Measurements from ENCODE around the gene CC2D2A. TPM values are rescaled to one million over a fixed set of nuclear protein-coding genes. Genes with fewer than 3 reads are reported as not detected.

Gene CC2D2A
- total and polyA plus RNA-seq, 9 of the 15 experiments (the other 6 are each of a cell fraction or from before 2014, with no cell fraction given) = 0.36 to 2.5 (median 1.6) TPM

DNA sequence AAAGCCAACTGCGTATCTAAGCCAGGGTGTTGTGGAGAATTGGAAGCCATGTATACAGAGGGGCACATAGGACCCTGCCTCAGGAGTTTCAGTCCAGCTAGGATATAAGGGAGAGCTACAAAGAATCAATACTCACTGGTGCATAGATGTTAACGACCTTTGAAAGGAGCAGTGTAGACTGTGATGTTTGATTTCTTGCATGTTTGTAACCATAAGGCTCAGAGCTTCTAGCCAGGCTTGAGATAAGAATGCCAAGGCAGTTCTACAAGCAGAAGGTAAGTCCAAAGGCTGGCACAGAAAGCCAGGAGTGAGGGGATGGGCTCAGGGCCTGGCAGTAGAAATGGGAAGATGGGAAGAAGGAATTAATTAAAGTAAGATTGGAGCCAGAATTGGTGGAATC is 75.7 kb downstream of the CC2D2A start (continued):
- TF ChIP-seq, protein P1, sequence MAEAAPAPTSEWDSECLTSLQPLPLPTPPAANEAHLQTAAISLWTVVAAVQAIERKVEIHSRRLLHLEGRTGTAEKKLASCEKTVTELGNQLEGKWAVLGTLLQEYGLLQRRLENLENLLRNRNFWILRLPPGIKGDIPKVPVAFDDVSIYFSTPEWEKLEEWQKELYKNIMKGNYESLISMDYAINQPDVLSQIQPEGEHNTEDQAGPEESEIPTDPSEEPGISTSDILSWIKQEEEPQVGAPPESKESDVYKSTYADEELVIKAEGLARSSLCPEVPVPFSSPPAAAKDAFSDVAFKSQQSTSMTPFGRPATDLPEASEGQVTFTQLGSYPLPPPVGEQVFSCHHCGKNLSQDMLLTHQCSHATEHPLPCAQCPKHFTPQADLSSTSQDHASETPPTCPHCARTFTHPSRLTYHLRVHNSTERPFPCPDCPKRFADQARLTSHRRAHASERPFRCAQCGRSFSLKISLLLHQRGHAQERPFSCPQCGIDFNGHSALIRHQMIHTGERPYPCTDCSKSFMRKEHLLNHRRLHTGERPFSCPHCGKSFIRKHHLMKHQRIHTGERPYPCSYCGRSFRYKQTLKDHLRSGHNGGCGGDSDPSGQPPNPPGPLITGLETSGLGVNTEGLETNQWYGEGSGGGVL (CRISPR knock-in tag; IDR thresholded peaks at IDR 0.05) = no peak
- TF ChIP-seq, protein P2, sequence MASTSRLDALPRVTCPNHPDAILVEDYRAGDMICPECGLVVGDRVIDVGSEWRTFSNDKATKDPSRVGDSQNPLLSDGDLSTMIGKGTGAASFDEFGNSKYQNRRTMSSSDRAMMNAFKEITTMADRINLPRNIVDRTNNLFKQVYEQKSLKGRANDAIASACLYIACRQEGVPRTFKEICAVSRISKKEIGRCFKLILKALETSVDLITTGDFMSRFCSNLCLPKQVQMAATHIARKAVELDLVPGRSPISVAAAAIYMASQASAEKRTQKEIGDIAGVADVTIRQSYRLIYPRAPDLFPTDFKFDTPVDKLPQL (IDR thresholded peaks at IDR 0.05; ENCODE audit: extremely low read depth, insufficient read length) = no peak
- TF ChIP-seq ZNF133 (CRISPR knock-in tag; IDR thresholded peaks at IDR 0.05) (no peak), SNRNP70 (optimal IDR thresholded peaks at IDR 0.05; ENCODE audit: low read depth, low read length) (no peak), ZZZ3 (IDR thresholded peaks at IDR 0.05) (no peak)
- TF ChIP-seq, protein P3, sequence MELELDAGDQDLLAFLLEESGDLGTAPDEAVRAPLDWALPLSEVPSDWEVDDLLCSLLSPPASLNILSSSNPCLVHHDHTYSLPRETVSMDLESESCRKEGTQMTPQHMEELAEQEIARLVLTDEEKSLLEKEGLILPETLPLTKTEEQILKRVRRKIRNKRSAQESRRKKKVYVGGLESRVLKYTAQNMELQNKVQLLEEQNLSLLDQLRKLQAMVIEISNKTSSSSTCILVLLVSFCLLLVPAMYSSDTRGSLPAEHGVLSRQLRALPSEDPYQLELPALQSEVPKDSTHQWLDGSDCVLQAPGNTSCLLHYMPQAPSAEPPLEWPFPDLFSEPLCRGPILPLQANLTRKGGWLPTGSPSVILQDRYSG (tag; conservative IDR thresholded peaks at IDR 0.05; ENCODE audit: low read depth) = no peak
- TF ChIP-seq, protein P4, sequence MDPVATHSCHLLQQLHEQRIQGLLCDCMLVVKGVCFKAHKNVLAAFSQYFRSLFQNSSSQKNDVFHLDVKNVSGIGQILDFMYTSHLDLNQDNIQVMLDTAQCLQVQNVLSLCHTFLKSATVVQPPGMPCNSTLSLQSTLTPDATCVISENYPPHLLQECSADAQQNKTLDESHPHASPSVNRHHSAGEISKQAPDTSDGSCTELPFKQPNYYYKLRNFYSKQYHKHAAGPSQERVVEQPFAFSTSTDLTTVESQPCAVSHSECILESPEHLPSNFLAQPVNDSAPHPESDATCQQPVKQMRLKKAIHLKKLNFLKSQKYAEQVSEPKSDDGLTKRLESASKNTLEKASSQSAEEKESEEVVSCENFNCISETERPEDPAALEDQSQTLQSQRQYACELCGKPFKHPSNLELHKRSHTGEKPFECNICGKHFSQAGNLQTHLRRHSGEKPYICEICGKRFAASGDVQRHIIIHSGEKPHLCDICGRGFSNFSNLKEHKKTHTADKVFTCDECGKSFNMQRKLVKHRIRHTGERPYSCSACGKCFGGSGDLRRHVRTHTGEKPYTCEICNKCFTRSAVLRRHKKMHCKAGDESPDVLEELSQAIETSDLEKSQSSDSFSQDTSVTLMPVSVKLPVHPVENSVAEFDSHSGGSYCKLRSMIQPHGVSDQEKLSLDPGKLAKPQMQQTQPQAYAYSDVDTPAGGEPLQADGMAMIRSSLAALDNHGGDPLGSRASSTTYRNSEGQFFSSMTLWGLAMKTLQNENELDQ (CRISPR knock-in tag; IDR thresholded peaks at IDR 0.05; ENCODE audit: borderline replicate concordance) = no peak

Measured in K562 (cell line).